ENCODE results near the gene CPSF6.
"Not testable (repeated sequence)": the region's sequence is repeated elsewhere in the genome, so short reads cannot be mapped to it uniquely, and the experiment has no call there.

Gene CPSF6

GRCh38 chr12:69304284-69304683 lies 64.9 kb downstream of the CPSF6 start:
- no peak for TF ChIP-seq CTCF (IDR thresholded peaks at IDR 0.05; ENCODE audit: low read depth, low read length)
- DNase-seq (ENCODE audit: extremely low read depth, low read depth), result no peak

- no peak for DNase-seq (ENCODE audit: extremely low read depth, low read depth)
- no peak for TF ChIP-seq CTCF (IDR thresholded peaks at IDR 0.05; ENCODE audit: low read depth, low read length)
Measured at GRCh38 chr12:69309461-69309860, 70.1 kb downstream of the CPSF6 start.

GRCh38 chr12:69313209-69313608 lies 73.8 kb downstream of the CPSF6 start:
- TF ChIP-seq CTCF (IDR thresholded peaks at IDR 0.05; ENCODE audit: low read depth, low read length), result no peak
- no peak for DNase-seq (ENCODE audit: extremely low read depth, low read depth)

GRCh38 chr12:69316784-69317183 lies 77.4 kb downstream of the CPSF6 start:
- not testable (repeated sequence) for DNase-seq (ENCODE audit: extremely low read depth, low read depth)

- not testable (repeated sequence) for DNase-seq (ENCODE audit: extremely low read depth, low read depth)
Measured at GRCh38 chr12:69317233-69317632, 77.9 kb downstream of the CPSF6 start.

- TF ChIP-seq CTCF (IDR thresholded peaks at IDR 0.05; ENCODE audit: low read depth, low read length), result no peak
- no peak for DNase-seq (ENCODE audit: extremely low read depth, low read depth)
Measured at GRCh38 chr12:69318225-69318624, 78.9 kb downstream of the CPSF6 start.

- DNase-seq (ENCODE audit: extremely low read depth, low read depth), result no peak
Measured at GRCh38 chr12:69321351-69321750, 82.0 kb downstream of the CPSF6 start.

More at GRCh38 chr12:69321351-69321750, 82.0 kb downstream of the CPSF6 start:
- no peak for TF ChIP-seq CTCF (IDR thresholded peaks at IDR 0.05; ENCODE audit: low read depth, low read length)
